ENCODE measurements around the gene NCBP2L. TPM values are rescaled to one million over a fixed set of nuclear protein-coding genes. Genes with fewer than 3 reads are reported as not detected.

The NCBP2L gene
- total RNA-seq, 2 donors from 2014 or later, result not detected

GRCh38 chrX:107840971-107841370 lies 63.4 kb downstream of the NCBP2L start:
- intact Hi-C loops (cut with DNase I), result no loop called here
- DNase-seq (ENCODE audit: low spot score), result peak; percentile 60

GRCh38 chrX:107842715-107843400 lies 65.3 kb downstream of the NCBP2L start:
- DNase-seq (ENCODE audit: low spot score), result no peak
- intact Hi-C loops (cut with DNase I), result no loop called here

Other genes starting within 250 kb of the NCBP2L start
- gene PRPS1, start 149.2 kb upstream of the NCBP2L start, total RNA-seq, result 10 to 100 TPM; 30.2 to 32.7 TPM
- 100 to 1,000 TPM; 187 to 309 TPM for gene TSC22D3, start 1.9 kb upstream of the NCBP2L start, total RNA-seq
- gene MID2, start 48.1 kb downstream of the NCBP2L start, total RNA-seq, result 10 to 100 TPM; 32.1 to 43.4 TPM
- gene TEX13B, start 204.6 kb downstream of the NCBP2L start, total RNA-seq, result not detected

Measured in posterior vena cava (tissue), 2 donors.